ENCODE results near the gene YWHAE. TPM values are rescaled to one million over a fixed set of nuclear protein-coding genes. Genes with fewer than 3 reads are reported as not detected.

The YWHAE gene
- total RNA-seq, 1 experiment from 2014 or later: 1,404 TPM

- Histone ChIP-seq H3K27ac (ENCODE audit: low read depth, low read length, poor library complexity, severe bottlenecking) (no peak overlapping the region), H3K27me3 (replicated peaks; ENCODE audit: insufficient read depth, low read depth, low read length, poor library complexity) (no peaks in the 10 kb centered on the region), H3K4me1 (ENCODE audit: insufficient read depth, low read length, poor library complexity, severe bottlenecking) (peaks cover 11% of the 10 kb centered on the region), H3K9me3 (ENCODE audit: low read depth, low read length, poor library complexity, severe bottlenecking) (no peaks in the 10 kb centered on the region), H3K4me3 (ENCODE audit: low read depth, low read length, poor library complexity, severe bottlenecking) (no peak overlapping the region), H3K36me3 (ENCODE audit: insufficient read depth, low read length, poor library complexity, severe bottlenecking) (peaks cover 75% of the 10 kb centered on the region)
- intact Hi-C loops (cut with micrococcal nuclease; ENCODE audit: unreplicated experiment): no loop called here
- BruUV-seq (replicated peaks): TSS peak; percentile 22
- ChIA-PET CTCF (interaction anchor here (0.9 to 1.4 kb wide), 2 partner anchors 13 to 19 kb away, joined by 3 to 4 read pairs; no protein-coding TSS in a partner anchor), POLR2A (ENCODE audit: low non-redundant PET) (no interaction called here)
- no peak for DNase-seq (ENCODE audit: low spot score)
- no peak for TF ChIP-seq EZH2 (IDR thresholded peaks at IDR 0.05; ENCODE audit: borderline replicate concordance, low read depth, low read length, poor library complexity, severe bottlenecking)
- TF ChIP-seq CTCF (conservative IDR thresholded peaks at IDR 0.05; ENCODE audit: low read depth, low read length): no peak
Measured at GRCh38 chr17:1351971-1352370, 48.1 kb downstream of the YWHAE start.

GRCh38 chr17:1351275-1351674, 48.7 kb downstream of the YWHAE start:
- no peak overlapping the region for H3K4me3 ChIP-seq (ENCODE audit: low read depth, low read length, poor library complexity, severe bottlenecking)
- no TSS peak for BruUV-seq (replicated peaks)
- no peaks in the 10 kb centered on the region for H3K9me3 ChIP-seq (ENCODE audit: low read depth, low read length, poor library complexity, severe bottlenecking)
- peaks cover 73% of the 10 kb centered on the region for H3K36me3 ChIP-seq (ENCODE audit: insufficient read depth, low read length, poor library complexity, severe bottlenecking)
- DNase-seq (ENCODE audit: low spot score): no peak
- CTCF ChIA-PET: interaction anchor here (0.9 to 1.4 kb wide), 2 partner anchors 14 to 19 kb away, joined by 3 to 4 read pairs; no protein-coding TSS in a partner anchor
- no peaks in the 10 kb centered on the region for H3K27me3 ChIP-seq (replicated peaks; ENCODE audit: insufficient read depth, low read depth, low read length, poor library complexity)
- H3K27ac ChIP-seq (ENCODE audit: low read depth, low read length, poor library complexity, severe bottlenecking): no peak overlapping the region
- POLR2A ChIA-PET (ENCODE audit: low non-redundant PET): no interaction called here
- intact Hi-C loops (cut with micrococcal nuclease; ENCODE audit: unreplicated experiment): no loop called here
- TF ChIP-seq EZH2 (IDR thresholded peaks at IDR 0.05; ENCODE audit: borderline replicate concordance, low read depth, low read length, poor library complexity, severe bottlenecking): no peak
- no peak for TF ChIP-seq CTCF (conservative IDR thresholded peaks at IDR 0.05; ENCODE audit: low read depth, low read length)
- peaks cover 14% of the 10 kb centered on the region for H3K4me1 ChIP-seq (ENCODE audit: insufficient read depth, low read length, poor library complexity, severe bottlenecking)

GRCh38 chr17:1347589-1348323, 52.3 kb downstream of the YWHAE start:
- POLR2A ChIA-PET (ENCODE audit: low non-redundant PET): no interaction called here
- Histone ChIP-seq H3K4me1 (ENCODE audit: insufficient read depth, low read length, poor library complexity, severe bottlenecking) (peaks cover 23% of the 10 kb centered on the region), H3K27ac (ENCODE audit: low read depth, low read length, poor library complexity, severe bottlenecking) (peak overlapping the region; percentile 64), H3K4me3 (ENCODE audit: low read depth, low read length, poor library complexity, severe bottlenecking) (peak overlapping the region; percentile 12), H3K27me3 (replicated peaks; ENCODE audit: insufficient read depth, low read depth, low read length, poor library complexity) (no peaks in the 10 kb centered on the region), H3K36me3 (ENCODE audit: insufficient read depth, low read length, poor library complexity, severe bottlenecking) (peaks cover 77% of the 10 kb centered on the region), H3K9me3 (ENCODE audit: low read depth, low read length, poor library complexity, severe bottlenecking) (no peaks in the 10 kb centered on the region)
- no peak for TF ChIP-seq EZH2 (IDR thresholded peaks at IDR 0.05; ENCODE audit: borderline replicate concordance, low read depth, low read length, poor library complexity, severe bottlenecking)
- no peak for TF ChIP-seq CTCF (conservative IDR thresholded peaks at IDR 0.05; ENCODE audit: low read depth, low read length)
- intact Hi-C loops (cut with micrococcal nuclease; ENCODE audit: unreplicated experiment): no loop called here
- no TSS peak for BruUV-seq (replicated peaks)
- CTCF ChIA-PET: no interaction called here
- DNase-seq (ENCODE audit: low spot score): peak; percentile 63

Data from A673 (cell line).